Loucy (cell line): ENCODE measurements around the gene STXBP6.

Experiments
- EZH2phosphoT487 ChIP-seq: fragments of 200-600 bp; IDR thresholded peaks from 2 replicates; pipeline ENCODE4 v1.6.1; 2018; ENCODE audit warnings: antibody characterized with exemption, mild to moderate bottlenecking, moderate library complexity, borderline replicate concordance
- TF ChIP-seq, protein P1 (sequence below): fragments of 200-600 bp; sonication (generic); conservative IDR thresholded peaks from 2 replicates; pipeline ENCODE4 v1.5.1; 2014; ENCODE audit warnings: mild to moderate bottlenecking, antibody characterized with exemption, low read length

- TF ChIP-seq, protein P1, sequence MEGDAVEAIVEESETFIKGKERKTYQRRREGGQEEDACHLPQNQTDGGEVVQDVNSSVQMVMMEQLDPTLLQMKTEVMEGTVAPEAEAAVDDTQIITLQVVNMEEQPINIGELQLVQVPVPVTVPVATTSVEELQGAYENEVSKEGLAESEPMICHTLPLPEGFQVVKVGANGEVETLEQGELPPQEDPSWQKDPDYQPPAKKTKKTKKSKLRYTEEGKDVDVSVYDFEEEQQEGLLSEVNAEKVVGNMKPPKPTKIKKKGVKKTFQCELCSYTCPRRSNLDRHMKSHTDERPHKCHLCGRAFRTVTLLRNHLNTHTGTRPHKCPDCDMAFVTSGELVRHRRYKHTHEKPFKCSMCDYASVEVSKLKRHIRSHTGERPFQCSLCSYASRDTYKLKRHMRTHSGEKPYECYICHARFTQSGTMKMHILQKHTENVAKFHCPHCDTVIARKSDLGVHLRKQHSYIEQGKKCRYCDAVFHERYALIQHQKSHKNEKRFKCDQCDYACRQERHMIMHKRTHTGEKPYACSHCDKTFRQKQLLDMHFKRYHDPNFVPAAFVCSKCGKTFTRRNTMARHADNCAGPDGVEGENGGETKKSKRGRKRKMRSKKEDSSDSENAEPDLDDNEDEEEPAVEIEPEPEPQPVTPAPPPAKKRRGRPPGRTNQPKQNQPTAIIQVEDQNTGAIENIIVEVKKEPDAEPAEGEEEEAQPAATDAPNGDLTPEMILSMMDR: no peak
- TF ChIP-seq EZH2phosphoT487: no peak
These were observed 95.8 kb downstream of the STXBP6 start for GRCh38 chr14:24954037-24954699.
